Uterine smooth muscle cell (primary cell): Measurements from ENCODE around the gene CXCL8. TPM values are rescaled to one million over a fixed set of nuclear protein-coding genes. Genes with fewer than 3 reads are reported as not detected.

ENCODE experiments used
- total RNA-seq: library from RNA; depleted of rRNA; stranded (reverse); fragments of >200 nt; gene quantifications from 2 replicates; pipeline ENCODE4 v1.2.3, GENCODE V29; 2014

CXCL8 gene
- total RNA-seq, result 1.5 and 6.3 TPM in 2 replicates

DNA sequence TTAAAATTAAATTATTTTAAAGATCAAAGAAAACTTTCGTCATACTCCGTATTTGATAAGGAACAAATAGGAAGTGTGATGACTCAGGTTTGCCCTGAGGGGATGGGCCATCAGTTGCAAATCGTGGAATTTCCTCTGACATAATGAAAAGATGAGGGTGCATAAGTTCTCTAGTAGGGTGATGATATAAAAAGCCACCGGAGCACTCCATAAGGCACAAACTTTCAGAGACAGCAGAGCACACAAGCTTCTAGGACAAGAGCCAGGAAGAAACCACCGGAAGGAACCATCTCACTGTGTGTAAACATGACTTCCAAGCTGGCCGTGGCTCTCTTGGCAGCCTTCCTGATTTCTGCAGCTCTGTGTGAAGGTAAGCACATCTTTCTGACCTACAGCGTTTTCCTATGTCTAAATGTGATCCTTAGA is at the start of gene CXCL8:
CXCL8 (plus strand) TSS at position 217 of the 426 bp plus-strand sequence; CDS start at position 307, 90 bp downstream.

Other genes starting within 250 kb of the CXCL8 start
- gene RASSF6, start 120.1 kb upstream of the CXCL8 start, total RNA-seq, result not detected in 2 replicates
- gene CXCL6, start 96.1 kb downstream of the CXCL8 start, total RNA-seq, result 0.77 and 1.1 TPM in 2 replicates
- gene PF4V1, start 112.7 kb downstream of the CXCL8 start, total RNA-seq, result 0.33 and 0.87 TPM in 2 replicates
- 2.9 and 3.9 TPM in 2 replicates for gene CXCL1, start 128.8 kb downstream of the CXCL8 start, total RNA-seq
- not detected in 2 replicates for gene PF4, start 241.5 kb downstream of the CXCL8 start, total RNA-seq
- gene PPBP, start 247.6 kb downstream of the CXCL8 start, total RNA-seq, result not detected in 2 replicates